Thyroid gland (tissue), 4 donors: Measurements from ENCODE around the gene KCNJ9. TPM values are rescaled to one million over a fixed set of nuclear protein-coding genes. Genes with fewer than 3 reads are reported as not detected.

Experiments
- DNase-seq, 2 donors: peaks; one replicate each; pipeline ENCODE4 v3.0.0-alpha.2; 2019
- H3K27ac ChIP-seq, 3 donors: fragments of 200-600 bp; sonication (generic); 1 replicate in 2 of 3; 2 replicates in 1 of 3; pipeline ENCODE4 v1.5.1; 2016 to 2019; ENCODE audit warnings: mild to moderate bottlenecking in 1 of 3, moderate library complexity in 1 of 3
- H3K27me3 ChIP-seq: fragments of 200-600 bp; sonication (generic); one replicate; pipeline ENCODE4 v1.5.1; 2019
- H3K36me3 ChIP-seq, 2 donors: fragments of 200-600 bp; sonication (generic); one replicate each; pipeline ENCODE4 v1.5.1; 2016 to 2019
- H3K4me1 ChIP-seq, 2 donors: fragments of 200-600 bp; sonication (generic); one replicate each; pipeline ENCODE4 v1.5.1; 2017 to 2019
- H3K4me3 ChIP-seq, 3 donors: fragments of 200-600 bp; sonication (generic); replicated peaks in 1 of 3; 1 replicate in 2 of 3; 2 replicates in 1 of 3; pipeline ENCODE4 v1.5.1; 2016; ENCODE audit warnings: mild to moderate bottlenecking in 1 of 3
- H3K9me3 ChIP-seq: fragments of 200-600 bp; sonication (generic); one replicate; pipeline ENCODE4 v1.5.1; 2017
- POLR2A ChIP-seq, 2 donors: fragments of 450-650 bp; IDR thresholded peaks; one replicate each; pipeline ENCODE4 v1.6.1; 2017; ENCODE audit warnings: antibody characterized with exemption in 2 of 2, mild to moderate bottlenecking in 2 of 2, moderate library complexity in 1 of 2
- WGBS, 2 donors: methylation state at CpG; one replicate each; pipeline ENCODE4 v1.1.5; 2017; 5-methylcytosine and 5-hydroxymethylcytosine counted together
- intact Hi-C: fragments of 100-400 bp; cut with DNase I; formaldehyde crosslinking; loops from one replicate; pipeline ENCODE4 v1.15.1; 2023
- total RNA-seq, 4 donors: library from RNA; depleted of rRNA; stranded (reverse); fragments of >200 nt; gene quantifications; one replicate each; pipeline ENCODE4 v1.2.3, GENCODE V29; 2016
- TF ChIP-seq, protein P1 (sequence below), 6 experiments: fragments of 200-600 bp in 3 of 6; fragments of 450-650 bp in 3 of 6; sonication (generic) in 3 of 6; IDR thresholded peaks; one replicate each; pipeline ENCODE4 v1.5.1; 2016 to 2019; ENCODE audit warnings: antibody characterized with exemption in 6 of 6, mild to moderate bottlenecking in 2 of 6, inconsistent platforms in 1 of 6, moderate library complexity in 1 of 6

Gene KCNJ9
- total RNA-seq = not detected

DNA sequence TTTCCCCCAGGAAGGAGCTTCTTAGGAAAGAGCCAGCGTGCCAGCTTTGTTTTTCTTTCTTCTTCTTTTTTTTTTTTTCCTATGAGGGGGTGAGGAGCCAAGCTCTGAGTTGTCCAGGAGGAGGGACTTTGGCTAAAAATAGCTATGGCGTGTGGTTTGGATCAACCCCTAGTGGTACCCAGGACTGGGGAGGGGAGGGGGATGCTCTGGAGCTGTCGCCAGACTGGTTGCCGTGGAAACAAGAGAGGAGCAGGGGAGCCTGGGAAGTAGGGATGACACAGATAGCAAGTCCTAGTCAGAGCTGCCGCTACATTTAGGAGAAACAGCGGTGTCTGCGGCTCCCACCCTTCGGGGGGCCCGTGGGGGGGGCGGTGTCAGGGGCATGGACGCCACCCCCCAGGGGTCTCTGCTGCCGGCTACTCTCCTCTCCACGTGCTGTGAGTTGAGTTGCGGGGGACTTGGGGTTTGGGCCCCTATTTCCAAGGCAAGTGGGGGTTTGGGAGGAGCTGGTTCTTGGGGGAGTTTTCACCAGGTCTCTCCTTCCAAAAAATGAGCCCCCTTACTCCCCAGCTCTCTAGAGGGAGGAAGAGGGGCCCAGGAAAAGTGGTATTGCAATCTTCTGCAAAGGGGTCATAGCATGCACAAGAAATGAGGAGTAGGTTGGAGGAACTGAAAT lies at the start of gene KCNJ9:
KCNJ9 (plus strand) TSS at position 278 of the 676 bp plus-strand sequence. CDS start 2,493 bp downstream, outside the sequence.
- Histone ChIP-seq H3K27me3 (no peaks in the 10 kb centered on the region), H3K9me3 (no peaks in the 10 kb centered on the region), H3K4me3 (no peak within 1 kb of the TSS), H3K27ac (no peak within 1 kb of the TSS), H3K4me1 (peaks cover 0 to 21% of the 10 kb centered on the region in 2 donors), H3K36me3 (no peaks in the 10 kb centered on the region)
- WGBS, 2 donors = 13 to 17% methylated on average over 8 to 14 of the region's 14 CpGs
- DNase-seq = no peak
- TF ChIP-seq POLR2A (IDR thresholded peaks at IDR 0.05) = no peak
- TF ChIP-seq, protein P1, sequence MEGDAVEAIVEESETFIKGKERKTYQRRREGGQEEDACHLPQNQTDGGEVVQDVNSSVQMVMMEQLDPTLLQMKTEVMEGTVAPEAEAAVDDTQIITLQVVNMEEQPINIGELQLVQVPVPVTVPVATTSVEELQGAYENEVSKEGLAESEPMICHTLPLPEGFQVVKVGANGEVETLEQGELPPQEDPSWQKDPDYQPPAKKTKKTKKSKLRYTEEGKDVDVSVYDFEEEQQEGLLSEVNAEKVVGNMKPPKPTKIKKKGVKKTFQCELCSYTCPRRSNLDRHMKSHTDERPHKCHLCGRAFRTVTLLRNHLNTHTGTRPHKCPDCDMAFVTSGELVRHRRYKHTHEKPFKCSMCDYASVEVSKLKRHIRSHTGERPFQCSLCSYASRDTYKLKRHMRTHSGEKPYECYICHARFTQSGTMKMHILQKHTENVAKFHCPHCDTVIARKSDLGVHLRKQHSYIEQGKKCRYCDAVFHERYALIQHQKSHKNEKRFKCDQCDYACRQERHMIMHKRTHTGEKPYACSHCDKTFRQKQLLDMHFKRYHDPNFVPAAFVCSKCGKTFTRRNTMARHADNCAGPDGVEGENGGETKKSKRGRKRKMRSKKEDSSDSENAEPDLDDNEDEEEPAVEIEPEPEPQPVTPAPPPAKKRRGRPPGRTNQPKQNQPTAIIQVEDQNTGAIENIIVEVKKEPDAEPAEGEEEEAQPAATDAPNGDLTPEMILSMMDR (IDR thresholded peaks at IDR 0.05) = no peak
- intact Hi-C loops = loop anchor here (5.0 kb wide), 1 partner anchor 34 kb away; no protein-coding TSS in a partner anchor

DNA sequence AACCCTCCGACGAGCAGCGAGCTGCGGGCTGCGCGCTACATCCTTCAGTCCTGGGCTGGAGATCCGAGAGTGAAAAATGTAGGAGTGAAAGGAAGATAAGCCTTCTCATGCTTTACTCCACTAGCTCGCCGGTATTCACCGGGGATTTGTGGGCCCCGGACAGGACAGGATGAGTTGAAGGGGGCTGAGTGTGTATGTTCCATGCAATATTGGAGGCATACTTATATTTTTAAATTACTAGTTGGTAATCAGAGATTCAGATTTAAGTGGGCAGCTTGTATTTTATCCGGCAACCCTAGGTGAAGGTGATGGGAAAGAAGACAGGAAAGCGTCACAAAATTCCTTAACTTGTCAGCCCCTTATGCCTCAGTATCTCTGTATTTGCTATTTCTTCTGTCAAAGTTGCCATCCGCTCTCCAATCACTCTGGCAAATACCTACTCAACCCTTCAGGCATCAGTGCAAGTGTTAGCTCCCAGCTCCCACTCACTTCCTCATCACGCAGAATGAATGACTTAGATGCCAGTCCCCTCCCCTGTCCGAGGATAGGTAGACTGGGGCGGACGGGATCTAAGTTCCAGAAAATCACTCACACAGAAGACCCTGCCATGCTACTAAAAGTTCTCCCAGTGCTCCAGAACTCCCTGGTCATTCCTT lies 49.0 kb upstream of the KCNJ9 start:
- Histone ChIP-seq H3K4me1 (peaks cover 8 to 22% of the 10 kb centered on the region in 2 donors), H3K27me3 (no peaks in the 10 kb centered on the region), H3K9me3 (no peaks in the 10 kb centered on the region), H3K4me3 (peak overlapping the region; percentile 38 to 74 (median 58)), H3K36me3 (no peaks in the 10 kb centered on the region), H3K27ac (peak overlapping the region in 1 of 3 donors; percentile 62)
- TF ChIP-seq POLR2A (IDR thresholded peaks at IDR 0.05) = no peak
- TF ChIP-seq, protein P1 (IDR thresholded peaks at IDR 0.05) = no peak
- peak; percentile 4 to 14 for DNase-seq
- 2 to 3% methylated on average over 17 to 18 of the region's 18 CpGs for WGBS, 2 donors
- intact Hi-C loops = loop anchor here (5.0 kb wide), 1 partner anchor 250 kb away; the partner anchor contains the start of gene DUSP23

- no peaks in the 10 kb centered on the region for H3K4me1 ChIP-seq
- no peaks in the 10 kb centered on the region for H3K9me3 ChIP-seq
- no peak for DNase-seq
- H3K4me3 ChIP-seq = no peak overlapping the region
- TF ChIP-seq POLR2A (IDR thresholded peaks at IDR 0.05) = no peak
- no peaks in the 10 kb centered on the region for H3K27me3 ChIP-seq
- H3K36me3 ChIP-seq = no peaks in the 10 kb centered on the region
- 75 to 95% methylated on average over 1 of the region's 1 CpG for WGBS, 2 donors
- no peak overlapping the region for H3K27ac ChIP-seq
- intact Hi-C loops = no loop called here
These were observed 40.9 kb upstream of the KCNJ9 start for GRCh38 chr1:160040476-160040875.

DNA sequence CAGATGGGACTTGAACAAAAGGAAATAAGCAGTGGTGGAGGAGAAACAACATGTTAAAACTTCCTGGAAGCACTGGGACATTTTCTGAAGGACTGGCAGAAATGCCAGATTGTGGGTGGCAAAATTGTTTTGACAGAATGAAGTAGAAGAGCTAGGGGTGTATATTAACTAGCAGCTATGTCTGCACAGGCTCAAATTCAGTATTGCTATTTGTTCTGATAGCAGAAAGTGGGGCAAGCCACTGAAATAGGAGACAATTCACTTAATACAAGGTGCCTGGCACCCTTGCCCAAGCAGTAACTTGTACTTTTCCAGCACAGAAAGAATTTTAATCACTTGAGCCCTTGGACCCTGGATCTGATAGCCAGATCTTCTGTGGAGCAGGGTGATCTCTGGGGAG lies 37.8 kb upstream of the KCNJ9 start:
- Histone ChIP-seq H3K9me3 (no peaks in the 10 kb centered on the region), H3K4me1 (peaks cover 0 to 10% of the 10 kb centered on the region in 2 donors), H3K27ac (no peak overlapping the region), H3K4me3 (no peak overlapping the region), H3K36me3 (no peaks in the 10 kb centered on the region), H3K27me3 (no peaks in the 10 kb centered on the region)
- no peak for DNase-seq
- intact Hi-C loops = no loop called here
- TF ChIP-seq, protein P1 (IDR thresholded peaks at IDR 0.05) = no peak
- no peak for TF ChIP-seq POLR2A (IDR thresholded peaks at IDR 0.05)

DNA sequence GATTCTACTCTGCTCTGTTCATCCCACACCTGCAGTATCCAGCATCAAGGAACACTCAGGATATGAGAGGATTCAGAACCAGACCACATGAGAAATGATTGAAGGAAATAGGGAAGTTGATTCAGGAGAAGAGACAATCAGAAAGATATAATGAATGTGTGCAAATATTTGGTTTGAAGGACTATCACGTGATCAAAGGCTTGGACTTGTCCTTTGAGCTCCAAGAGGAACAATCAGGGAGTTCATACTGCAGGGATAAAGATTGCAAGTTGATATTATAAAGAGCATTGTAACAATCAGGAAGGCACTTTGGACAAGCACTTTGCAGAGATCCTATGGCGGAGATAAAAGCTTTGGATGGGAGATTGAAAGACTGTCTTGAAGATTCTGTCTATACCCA lies 35.7 kb upstream of the KCNJ9 start:
- Histone ChIP-seq H3K27ac (no peak overlapping the region), H3K27me3 (no peaks in the 10 kb centered on the region), H3K4me1 (peaks cover 0 to 10% of the 10 kb centered on the region in 2 donors), H3K36me3 (no peaks in the 10 kb centered on the region), H3K4me3 (no peak overlapping the region), H3K9me3 (no peaks in the 10 kb centered on the region)
- DNase-seq = no peak
- 70 to 77% methylated on average over 2 of the region's 2 CpGs for WGBS, 2 donors
- intact Hi-C loops = loop anchor here (5.0 kb wide), 1 partner anchor 37 kb away; the partner anchor contains the start of gene KCNJ9
- TF ChIP-seq, protein P1 (IDR thresholded peaks at IDR 0.05) = no peak
- TF ChIP-seq POLR2A (IDR thresholded peaks at IDR 0.05) = no peak
